SIG-M5 treated with dmso at 0.1 percent for 504 hours (cell line): ENCODE data around the gene CD276.

Experiments used
- DNase-seq: peaks from one replicate; lab custom pipeline; 2025; ENCODE audit not compliant: unreplicated experiment; lab: John Stamatoyannopoulos, UW

Gene CD276

GRCh38 chr15:73746883-73747282 is 62.7 kb downstream of the CD276 start:
- DNase-seq: no peak

GRCh38 chr15:73747847-73748590 is 63.8 kb downstream of the CD276 start:
- DNase-seq: no peak

- no peak for DNase-seq
Observed at GRCh38 chr15:73748730-73749129, 64.5 kb downstream of the CD276 start.

- no peak for DNase-seq
Observed at GRCh38 chr15:73749533-73749932, 65.3 kb downstream of the CD276 start.

GRCh38 chr15:73749971-73750370 is 65.8 kb downstream of the CD276 start:
- no peak for DNase-seq

GRCh38 chr15:73750438-73750837 is 66.3 kb downstream of the CD276 start:
- DNase-seq: no peak

DNA sequence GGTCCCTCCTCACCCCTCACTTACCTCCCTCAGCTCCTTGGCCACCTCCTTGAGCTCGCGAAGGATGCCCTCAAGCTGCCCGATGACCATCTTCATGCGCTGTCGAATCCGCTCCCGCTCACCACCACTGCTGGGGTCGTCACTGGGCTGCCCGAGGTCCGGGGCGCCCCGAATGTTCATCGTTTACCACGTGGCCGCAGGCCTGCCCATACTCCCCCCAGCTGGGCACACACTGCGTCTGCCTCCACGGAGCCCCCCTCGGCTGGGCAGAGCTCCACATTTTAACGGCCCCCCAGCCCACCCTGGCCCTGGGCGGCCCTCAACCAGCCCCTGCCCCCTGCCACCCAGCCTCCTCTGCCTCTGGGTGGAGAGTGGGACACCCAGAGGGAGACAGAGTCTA is 66.8 kb downstream of the CD276 start:
- no peak for DNase-seq

GRCh38 chr15:73751511-73751898 is 67.3 kb downstream of the CD276 start:
- no peak for DNase-seq

DNA sequence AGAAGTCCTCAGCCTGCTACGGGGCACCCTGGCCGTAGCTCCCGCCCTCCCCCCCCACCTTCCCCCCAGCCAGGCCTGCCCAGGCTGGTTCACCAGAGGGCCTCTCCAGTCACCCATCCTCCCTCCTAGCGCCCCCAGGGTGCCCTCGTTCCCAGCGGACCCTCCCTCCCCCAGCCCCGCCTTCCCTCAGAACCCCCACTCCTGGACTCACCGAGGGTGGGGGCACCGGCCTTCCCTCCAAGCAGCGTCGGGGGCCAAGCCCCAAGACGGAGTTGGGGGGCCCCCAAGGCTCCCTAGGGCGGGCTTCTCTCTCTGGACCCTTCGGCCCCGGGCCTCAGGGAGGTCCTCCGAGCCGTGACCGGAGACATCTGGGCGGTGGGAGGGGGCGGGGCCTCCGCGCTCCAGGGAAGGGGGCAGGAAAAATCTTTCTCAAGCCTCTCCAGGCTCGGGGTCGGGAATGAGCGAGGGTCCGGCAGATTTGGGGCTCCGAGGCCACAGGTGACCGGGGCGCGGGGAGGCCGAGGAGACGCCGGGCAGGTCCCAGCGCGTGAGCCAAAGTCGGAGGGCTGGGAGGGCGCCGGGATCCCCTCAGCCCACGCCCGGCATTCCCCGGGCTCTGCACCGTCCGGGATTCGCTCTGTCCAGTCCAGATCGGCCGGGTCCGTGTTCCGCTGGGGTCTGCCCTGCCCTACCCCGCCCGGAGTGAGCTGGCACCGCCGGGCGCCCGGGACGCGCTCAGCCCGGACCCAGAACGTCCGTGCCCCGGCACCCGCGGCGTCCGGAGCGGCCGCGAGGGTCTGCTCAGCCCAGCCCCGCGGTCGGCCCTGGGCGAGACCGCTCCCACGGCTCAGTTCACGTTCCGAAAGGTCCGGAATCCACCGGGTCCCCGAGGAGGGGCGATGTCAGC is 68.0 kb downstream of the CD276 start:
- DNase-seq: no peak

DNA sequence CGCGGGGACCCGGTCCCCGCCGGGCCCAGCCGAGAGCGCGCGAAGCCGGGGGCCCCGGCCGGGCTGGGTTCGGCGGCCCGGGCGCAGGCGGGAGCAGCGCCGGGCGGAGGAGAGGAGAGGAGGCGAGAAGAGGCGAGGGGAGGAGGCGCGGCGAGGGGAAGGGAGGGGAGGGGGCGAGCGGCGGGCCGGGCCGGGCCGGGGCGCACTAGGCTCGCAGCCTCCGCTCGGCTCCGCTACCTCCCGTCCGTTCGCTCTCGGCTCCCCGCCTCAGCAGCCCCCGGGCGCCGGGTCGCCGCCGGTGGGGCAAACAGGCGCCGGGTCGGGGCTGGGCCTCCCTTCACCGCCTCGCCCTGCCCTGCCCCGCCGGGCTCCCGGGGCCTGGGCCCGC is 68.6 kb downstream of the CD276 start:
- no peak for DNase-seq

GRCh38 chr15:73753250-73754130 is 69.3 kb downstream of the CD276 start, which contains the start of gene INSYN1:
Gene INSYN1, minus strand, starts transcription at chr15:73753351. Its CDS starts 2,221 bp downstream, at chr15:73751130.
- DNase-seq: no peak

DNA sequence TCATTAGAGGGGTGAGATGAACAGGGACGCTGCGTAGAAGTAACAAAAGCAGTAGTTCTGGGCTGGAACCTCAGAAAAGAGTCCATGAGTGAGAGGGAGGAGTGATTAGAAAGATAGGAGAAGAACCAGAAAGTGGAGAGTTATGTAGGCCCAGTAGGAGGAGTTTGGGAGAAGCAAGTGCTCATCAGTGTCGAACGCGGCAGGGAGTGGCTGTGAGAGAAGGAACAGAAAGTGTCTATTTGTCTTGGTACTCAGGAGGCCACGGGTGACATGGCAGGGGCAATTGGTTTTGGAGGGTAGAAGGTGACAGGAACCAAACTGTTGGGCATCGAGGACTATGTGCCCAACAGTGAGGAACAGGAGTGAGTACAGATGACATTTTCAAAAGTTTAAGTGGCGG is 70.3 kb downstream of the CD276 start:
- no peak for DNase-seq

GRCh38 chr15:73755481-73755880 is 71.3 kb downstream of the CD276 start:
- no peak for DNase-seq

GRCh38 chr15:73755946-73756345 is 71.8 kb downstream of the CD276 start:
- DNase-seq: no peak

DNA sequence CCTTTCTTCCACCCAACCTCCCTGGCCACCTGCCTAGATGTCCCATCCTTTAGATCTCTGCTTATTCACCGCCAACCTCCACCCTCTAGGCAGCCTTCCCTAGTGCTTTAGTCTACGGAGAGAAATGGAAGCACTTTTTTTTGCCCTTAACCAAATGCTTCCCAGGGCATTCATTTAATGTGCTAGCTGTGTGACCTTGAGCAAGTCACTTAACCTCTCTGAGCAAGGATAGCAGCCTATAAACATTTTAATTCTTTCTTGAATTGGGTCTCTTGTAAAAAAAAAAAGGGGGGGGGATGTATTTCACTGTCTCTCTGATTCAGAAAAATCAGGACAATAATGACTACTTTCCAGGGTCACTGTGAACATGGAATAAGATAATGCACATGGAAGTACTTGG is 72.2 kb downstream of the CD276 start:
- DNase-seq: no peak

GRCh38 chr15:73756947-73757513 is 72.8 kb downstream of the CD276 start:
- no peak for DNase-seq

DNA sequence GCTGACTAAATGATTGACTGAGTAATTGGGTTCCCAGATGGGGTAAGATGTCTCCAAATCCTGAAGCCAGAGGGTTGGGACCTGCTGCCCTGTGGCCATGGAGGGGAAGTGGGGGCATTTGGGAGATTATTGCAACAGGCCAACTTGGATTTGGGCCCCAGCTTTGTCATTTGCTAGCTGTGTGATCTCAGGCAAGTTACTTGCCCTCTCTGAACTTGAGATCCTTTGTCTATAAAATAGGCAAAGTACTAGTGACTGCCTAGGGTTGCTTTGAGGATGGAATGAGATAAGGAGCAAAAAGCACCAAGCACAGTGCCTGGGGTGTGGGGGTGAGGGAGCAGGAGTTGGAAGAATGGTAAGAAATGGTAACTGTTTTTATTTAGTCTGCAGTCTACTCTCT is 73.4 kb downstream of the CD276 start:
- no peak for DNase-seq

GRCh38 chr15:73758461-73758860 is 74.3 kb downstream of the CD276 start:
- no peak for DNase-seq

- no peak for DNase-seq
Observed at GRCh38 chr15:73760330-73761329, 76.4 kb downstream of the CD276 start.

DNA sequence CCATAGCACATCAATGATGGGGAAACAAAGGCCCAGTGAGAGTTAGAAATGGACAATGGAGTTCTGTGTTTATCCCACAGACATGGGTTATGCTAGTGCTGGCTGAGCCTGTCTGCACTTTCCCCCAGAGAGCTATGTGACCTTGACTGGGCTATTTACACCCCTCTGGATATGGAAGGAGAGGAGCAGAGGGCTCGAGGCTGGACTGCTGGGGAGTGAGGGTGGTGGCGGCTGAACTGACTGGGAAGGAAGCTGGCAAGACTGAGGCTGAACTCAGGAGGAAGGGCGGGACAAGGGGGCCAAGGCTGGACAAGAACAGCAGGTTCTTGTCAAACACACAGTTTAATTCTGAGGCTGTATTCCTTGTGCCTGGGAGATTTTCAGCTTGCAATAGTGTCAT is 79.7 kb downstream of the CD276 start:
- DNase-seq: no peak
